Measurements from ENCODE around the gene MICAL3. TPM values are rescaled to one million over a fixed set of nuclear protein-coding genes. Genes with fewer than 3 reads are reported as not detected.

Gene MICAL3
- total and polyA plus RNA-seq, 9 of the 15 experiments (the other 6 are each of a cell fraction or from before 2014, with no cell fraction given): 0.53 to 32.1 (median 12.3) TPM

DNA sequence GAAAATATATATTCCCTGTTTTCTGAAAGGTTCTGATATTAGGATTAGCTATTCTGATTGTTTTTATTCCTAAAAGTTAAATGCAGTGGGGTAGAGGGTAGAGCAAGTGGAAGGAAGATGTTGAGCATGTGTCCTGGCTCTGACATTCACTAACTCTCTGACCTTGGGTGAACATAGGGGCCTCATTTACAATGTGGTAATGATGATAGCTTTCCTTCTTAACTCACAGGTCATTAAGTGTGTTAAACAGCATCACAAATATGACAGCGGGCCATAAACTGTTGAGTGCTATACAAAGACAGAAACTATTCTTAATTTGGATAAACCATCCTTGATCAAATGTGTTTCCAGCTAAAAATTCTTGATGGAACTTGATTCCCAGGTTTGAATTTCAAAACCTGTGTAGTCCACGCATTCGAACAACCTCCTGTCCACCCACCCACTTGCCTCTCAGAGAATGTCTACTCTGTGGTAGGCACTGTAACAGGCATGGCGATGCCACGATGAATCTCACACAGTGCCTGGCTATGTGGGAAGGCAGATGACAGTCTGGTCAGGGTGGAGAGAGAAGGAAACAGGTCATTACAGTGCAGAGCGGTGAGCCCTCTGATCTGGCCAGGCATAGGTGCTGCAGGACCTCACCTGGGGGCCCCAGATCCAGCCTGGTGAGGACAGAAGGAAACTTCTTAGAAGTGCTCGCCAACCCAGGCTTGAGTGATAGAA lies 34.2 kb upstream of the MICAL3 start:
- no peak for FAIRE-seq
- Histone ChIP-seq H3K4me2 (ENCODE audit: insufficient read depth, low read length) (no peak overlapping the region), H3K27me3 (ENCODE audit: control insufficient read depth in 2 of 2, insufficient read depth in 2 of 2, low read length in 2 of 2) (peaks cover 27 to 28% of the 10 kb centered on the region in 2 experiments), H3K36me3 (ENCODE audit: control insufficient read depth, insufficient read depth, low read length) (no peaks in the 10 kb centered on the region), H4K20me1 (replicated peaks; ENCODE audit: control insufficient read depth, insufficient read depth, low read length) (no peaks in the 10 kb centered on the region), H3K9ac (ENCODE audit: insufficient read depth in 1 of 2, low read depth in 2 of 2, low read length in 2 of 2) (no peak overlapping the region), H3K27ac (ENCODE audit: extremely low read depth, low read depth, low read length) (no peak overlapping the region), H3K4me1 (replicated peaks in 1 of 2; ENCODE audit: control insufficient read depth in 2 of 2, insufficient read depth in 2 of 2, low read length in 2 of 2) (peaks cover 11 to 16% of the 10 kb centered on the region in 2 experiments; a peak in 4 of 5 replicates), H3K9me1 (ENCODE audit: control insufficient read depth, insufficient read depth, low read length) (no peaks in the 10 kb centered on the region), H3K79me2 (ENCODE audit: control insufficient read depth, insufficient read depth, low read length) (no peaks in the 10 kb centered on the region), H2AFZ (ENCODE audit: low read depth, low read length) (no peak overlapping the region), H3K9me3 (replicated peaks; ENCODE audit: control insufficient read depth, insufficient read depth, low read depth, low read length) (no peaks in the 10 kb centered on the region), H3K4me3 (no peak overlapping the region)
- BruUV-seq (replicated peaks): no TSS peak
- intact Hi-C loops (cut with micrococcal nuclease) (no loop called here), in situ Hi-C loops (cut with MboI) (no loop called here)
- ATAC-seq: no peak
- CTCF ChIA-PET (ENCODE audit: low intra/inter-chr PET ratio): no interaction called here
- DNase-seq (ENCODE audit: extremely low read depth in 1 of 4, low spot score in 3 of 4): no peak
- POLR2A ChIA-PET: interaction anchor here (0.9 to 1.7 kb wide), 2 partner anchors 10 to 11 kb away, joined by 3 to 6 read pairs; no protein-coding TSS in a partner anchor
- under 1% methylated on average over 7 of the region's 7 CpGs for WGBS (ENCODE audit: insufficient coverage, low coverage, missing lambda C conversion rate)
- no peak for TF ChIP-seq JUN (IDR thresholded peaks at IDR 0.05; ENCODE audit: borderline replicate concordance, low read depth, low read length)
- no peak for TF ChIP-seq JUN (CRISPR knock-in tag; IDR thresholded peaks at IDR 0.05; ENCODE audit: borderline replicate concordance)
- TF ChIP-seq, protein P1, sequence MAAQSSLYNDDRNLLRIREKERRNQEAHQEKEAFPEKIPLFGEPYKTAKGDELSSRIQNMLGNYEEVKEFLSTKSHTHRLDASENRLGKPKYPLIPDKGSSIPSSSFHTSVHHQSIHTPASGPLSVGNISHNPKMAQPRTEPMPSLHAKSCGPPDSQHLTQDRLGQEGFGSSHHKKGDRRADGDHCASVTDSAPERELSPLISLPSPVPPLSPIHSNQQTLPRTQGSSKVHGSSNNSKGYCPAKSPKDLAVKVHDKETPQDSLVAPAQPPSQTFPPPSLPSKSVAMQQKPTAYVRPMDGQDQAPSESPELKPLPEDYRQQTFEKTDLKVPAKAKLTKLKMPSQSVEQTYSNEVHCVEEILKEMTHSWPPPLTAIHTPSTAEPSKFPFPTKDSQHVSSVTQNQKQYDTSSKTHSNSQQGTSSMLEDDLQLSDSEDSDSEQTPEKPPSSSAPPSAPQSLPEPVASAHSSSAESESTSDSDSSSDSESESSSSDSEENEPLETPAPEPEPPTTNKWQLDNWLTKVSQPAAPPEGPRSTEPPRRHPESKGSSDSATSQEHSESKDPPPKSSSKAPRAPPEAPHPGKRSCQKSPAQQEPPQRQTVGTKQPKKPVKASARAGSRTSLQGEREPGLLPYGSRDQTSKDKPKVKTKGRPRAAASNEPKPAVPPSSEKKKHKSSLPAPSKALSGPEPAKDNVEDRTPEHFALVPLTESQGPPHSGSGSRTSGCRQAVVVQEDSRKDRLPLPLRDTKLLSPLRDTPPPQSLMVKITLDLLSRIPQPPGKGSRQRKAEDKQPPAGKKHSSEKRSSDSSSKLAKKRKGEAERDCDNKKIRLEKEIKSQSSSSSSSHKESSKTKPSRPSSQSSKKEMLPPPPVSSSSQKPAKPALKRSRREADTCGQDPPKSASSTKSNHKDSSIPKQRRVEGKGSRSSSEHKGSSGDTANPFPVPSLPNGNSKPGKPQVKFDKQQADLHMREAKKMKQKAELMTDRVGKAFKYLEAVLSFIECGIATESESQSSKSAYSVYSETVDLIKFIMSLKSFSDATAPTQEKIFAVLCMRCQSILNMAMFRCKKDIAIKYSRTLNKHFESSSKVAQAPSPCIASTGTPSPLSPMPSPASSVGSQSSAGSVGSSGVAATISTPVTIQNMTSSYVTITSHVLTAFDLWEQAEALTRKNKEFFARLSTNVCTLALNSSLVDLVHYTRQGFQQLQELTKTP (IDR thresholded peaks at IDR 0.05; ENCODE audit: low read depth in 1 of 2, partially characterized antibody in 2 of 2): no peak
- no peak for TF ChIP-seq SMC3 (conservative IDR thresholded peaks at IDR 0.05; ENCODE audit: insufficient read depth, low read depth, low read length)
- no peak for TF ChIP-seq FOS (IDR thresholded peaks at IDR 0.05; ENCODE audit: extremely low read depth, insufficient read length)
- no peak for TF ChIP-seq SIN3A (IDR thresholded peaks at IDR 0.05; ENCODE audit: borderline replicate concordance in 2 of 2, control insufficient read depth in 1 of 2, low read depth in 2 of 2, low read length in 2 of 2)
- TF ChIP-seq ZC3H4 (CRISPR knock-in tag; IDR thresholded peaks at IDR 0.05; ENCODE audit: borderline replicate concordance): no peak
- TF ChIP-seq, protein P2, sequence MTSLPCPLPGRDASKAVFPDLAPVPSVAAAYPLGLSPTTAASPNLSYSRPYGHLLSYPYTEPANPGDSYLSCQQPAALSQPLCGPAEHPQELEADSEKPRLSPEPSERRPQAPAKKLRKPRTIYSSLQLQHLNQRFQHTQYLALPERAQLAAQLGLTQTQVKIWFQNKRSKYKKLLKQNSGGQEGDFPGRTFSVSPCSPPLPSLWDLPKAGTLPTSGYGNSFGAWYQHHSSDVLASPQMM (CRISPR knock-in tag; IDR thresholded peaks at IDR 0.05): no peak
- TF ChIP-seq, protein P3, sequence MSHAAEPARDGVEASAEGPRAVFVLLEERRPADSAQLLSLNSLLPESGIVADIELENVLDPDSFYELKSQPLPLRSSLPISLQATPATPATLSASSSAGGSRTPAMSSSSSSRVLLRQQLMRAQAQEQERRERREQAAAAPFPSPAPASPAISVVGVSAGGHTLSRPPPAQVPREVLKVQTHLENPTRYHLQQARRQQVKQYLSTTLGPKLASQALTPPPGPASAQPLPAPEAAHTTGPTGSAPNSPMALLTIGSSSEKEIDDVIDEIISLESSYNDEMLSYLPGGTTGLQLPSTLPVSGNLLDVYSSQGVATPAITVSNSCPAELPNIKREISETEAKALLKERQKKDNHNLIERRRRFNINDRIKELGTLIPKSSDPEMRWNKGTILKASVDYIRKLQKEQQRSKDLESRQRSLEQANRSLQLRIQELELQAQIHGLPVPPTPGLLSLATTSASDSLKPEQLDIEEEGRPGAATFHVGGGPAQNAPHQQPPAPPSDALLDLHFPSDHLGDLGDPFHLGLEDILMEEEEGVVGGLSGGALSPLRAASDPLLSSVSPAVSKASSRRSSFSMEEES (CRISPR knock-in tag; IDR thresholded peaks at IDR 0.05): no peak
- TF ChIP-seq SUPT5H (IDR thresholded peaks at IDR 0.05): no peak
- no peak for TF ChIP-seq U2AF1 (optimal IDR thresholded peaks at IDR 0.05; ENCODE audit: low read depth, low read length)
- no peak for TF ChIP-seq ZNF311 (CRISPR knock-in tag; IDR thresholded peaks at IDR 0.05)

Data from K562 (cell line).